GM21619 (cell line): ENCODE measurements around the gene GATAD2A.
"Not testable (repeated sequence)": the region's sequence is repeated elsewhere in the genome, so short reads cannot be mapped to it uniquely, and the experiment has no call there.

Experiments used
- ATAC-seq: cut with Tn5 transposase; IDR thresholded peaks from one replicate; pipeline ENCODE4 v1.9.1; 2021; ENCODE audit not compliant: unreplicated experiment

GATAD2A gene

DNA sequence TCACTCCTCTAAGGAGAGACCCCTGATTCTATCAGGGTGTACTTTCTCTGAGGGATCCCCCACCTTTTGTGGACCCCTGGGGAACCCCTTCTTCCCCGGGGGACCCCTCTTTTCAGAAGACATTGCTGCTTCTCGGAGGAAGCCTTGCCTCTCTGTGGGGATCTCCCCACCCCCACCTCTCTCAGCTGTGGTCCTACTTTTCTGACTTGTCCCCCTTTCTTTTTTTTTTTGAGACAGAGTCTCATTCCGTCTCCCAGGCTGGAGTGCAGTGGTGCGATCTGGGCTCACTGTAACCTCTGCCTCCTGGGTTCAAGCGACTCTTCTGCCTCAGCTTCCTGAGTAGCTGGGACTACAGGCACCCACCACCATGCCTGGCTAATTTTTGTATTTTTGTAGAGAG is 18.4 kb upstream of the GATAD2A start:
- ATAC-seq: no peak

DNA sequence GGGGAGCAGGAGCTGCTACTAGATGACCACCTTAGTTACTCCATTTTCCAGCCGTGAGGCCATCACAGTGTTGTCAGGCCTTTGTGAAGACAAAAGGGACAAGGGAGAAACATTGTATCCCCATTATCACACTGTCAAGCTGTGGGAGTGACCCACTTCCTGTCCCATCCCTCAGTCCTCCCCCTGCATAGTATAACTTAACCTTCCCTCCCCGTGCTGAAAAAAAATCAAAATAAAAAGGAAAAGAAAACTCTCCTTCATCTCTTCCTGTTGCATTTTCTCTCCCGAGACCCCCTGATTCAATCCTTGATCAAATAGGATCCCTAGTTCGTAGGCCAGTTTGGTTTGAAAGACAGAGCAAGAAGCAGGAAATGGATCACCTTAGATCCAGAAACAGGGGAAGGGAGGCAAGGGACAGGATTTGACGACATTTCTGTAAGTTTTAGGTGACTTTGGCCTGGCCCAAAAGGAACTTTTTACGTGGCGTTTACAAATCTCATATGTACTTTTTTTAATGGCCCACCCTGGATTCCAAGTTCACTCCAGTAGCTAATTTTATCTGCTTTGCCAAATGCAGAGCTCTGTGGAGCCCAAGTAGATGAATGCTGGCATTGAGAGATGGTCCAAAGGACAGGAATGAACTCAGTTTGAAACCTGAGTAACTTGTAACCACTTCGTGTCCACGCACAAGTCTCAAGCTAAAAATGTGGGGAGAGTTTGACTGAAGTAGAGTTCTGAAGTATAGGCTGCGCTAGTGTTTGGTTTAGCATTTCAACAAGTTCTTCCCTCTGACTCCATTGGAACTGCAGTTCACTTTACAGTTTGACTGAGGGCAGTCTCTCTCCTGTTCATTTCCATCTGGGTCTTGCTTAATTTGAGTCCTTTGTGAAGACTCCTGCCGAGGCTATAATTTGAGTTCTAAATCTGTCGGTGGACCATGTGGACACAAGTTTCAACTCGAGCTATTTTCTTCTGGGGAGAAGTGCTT is 16.6 kb upstream of the GATAD2A start:
- no peak for ATAC-seq

DNA sequence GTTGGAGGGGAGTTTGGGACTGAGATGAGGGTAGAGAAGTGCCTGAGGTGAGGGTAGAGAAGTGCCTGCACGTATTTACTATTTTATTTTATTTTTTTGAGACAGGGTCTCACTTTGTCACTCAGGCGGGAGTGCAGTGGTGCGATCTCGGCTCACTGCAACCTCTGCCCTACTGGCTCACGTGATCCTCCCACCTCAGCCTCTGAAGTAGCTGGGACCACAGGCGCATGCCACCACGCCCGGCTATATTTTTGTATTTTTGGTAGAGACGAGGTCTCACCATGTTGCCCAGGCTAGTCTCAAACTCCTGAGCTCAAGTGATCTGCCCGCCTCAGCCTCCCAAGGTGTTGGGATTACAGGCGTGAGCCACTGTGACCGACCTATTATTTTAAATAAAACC is 15.8 kb upstream of the GATAD2A start:
- ATAC-seq: not testable (repeated sequence)

DNA sequence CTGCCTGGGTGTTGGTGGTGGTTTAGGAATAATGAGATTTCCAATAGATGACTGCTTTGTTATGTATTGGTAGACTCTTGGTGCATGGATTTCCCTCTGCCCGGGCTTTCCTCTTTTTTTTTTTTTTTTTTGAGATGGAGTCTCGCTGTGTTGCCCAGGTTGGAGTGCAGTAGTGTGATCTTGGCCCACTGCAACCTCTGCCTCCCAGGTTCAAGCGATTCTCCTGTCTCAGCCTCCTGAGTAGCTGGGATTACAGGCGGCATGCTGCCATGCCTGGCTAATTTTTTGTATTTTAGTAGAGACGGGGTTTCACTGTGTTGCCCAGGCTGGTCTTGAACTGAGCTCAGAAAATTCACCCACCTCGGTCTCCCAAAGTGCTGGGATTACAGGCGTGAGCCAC is 11.1 kb upstream of the GATAD2A start:
- not testable (repeated sequence) for ATAC-seq

DNA sequence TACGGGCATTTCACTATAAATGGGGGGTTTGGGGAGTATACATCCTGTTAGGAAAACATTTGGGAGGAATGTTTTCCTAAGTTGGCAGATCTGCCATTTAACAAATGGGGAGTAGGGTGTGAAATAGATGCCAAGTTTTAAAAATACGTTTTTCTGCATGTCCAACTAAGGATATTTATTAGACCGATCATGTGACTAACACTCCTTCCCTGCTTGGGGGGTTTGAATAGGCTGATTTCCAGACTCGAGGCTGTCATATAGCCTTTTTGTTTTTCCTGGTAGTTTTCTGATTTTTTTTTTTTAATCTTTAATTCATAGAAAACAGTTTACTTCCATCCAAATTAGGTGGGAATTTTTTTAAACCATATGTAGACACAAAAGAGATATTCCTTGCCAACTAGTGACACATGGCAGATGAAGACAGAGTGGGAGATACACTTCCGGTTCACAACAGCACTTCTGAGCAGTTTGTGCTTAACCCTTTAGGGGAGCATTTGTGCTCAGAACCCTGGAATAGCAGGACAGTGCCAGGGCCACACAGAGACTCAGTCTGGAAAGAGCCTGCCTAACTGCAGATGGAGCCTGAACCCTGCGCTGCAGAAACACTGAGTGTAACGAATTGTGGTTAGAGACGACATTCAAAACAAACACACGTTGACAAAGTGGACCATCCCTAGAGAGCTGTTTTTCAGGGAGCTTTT is 5.6 kb upstream of the GATAD2A start:
- no peak for ATAC-seq

DNA sequence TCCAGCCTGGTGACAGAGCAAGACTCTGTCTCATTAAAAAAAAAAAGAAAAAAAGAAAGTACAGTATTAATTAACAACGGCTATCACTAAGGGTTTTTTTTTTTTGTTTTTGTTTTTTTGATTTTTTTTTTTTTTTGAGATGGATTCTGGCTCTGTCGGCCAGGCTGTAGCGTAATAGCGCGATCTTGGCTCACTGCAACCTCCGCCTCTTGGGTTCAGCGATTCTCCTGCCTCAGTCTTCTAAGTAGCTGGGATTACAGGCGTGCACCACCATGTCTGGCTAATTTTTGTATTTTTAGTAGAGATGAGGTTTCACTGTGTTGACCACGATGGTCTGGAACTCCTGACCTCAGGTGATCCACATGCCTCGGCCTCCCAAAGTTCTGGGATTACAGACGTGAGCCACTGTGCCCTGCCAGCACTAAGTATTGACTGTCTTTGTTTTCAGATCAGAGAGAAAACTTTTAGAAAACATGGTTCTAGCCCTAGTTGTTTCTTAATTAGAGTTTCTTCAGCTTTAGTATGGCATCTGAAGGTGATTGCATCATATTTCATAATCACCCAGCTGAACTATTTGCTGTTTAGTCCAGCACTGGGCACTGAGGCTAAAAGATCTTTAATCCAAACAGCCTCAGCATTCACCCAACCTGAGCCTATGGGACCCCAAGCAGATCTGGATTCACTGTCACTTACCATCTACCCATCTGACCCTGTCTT is 2.7 kb upstream of the GATAD2A start:
- no peak for ATAC-seq

DNA sequence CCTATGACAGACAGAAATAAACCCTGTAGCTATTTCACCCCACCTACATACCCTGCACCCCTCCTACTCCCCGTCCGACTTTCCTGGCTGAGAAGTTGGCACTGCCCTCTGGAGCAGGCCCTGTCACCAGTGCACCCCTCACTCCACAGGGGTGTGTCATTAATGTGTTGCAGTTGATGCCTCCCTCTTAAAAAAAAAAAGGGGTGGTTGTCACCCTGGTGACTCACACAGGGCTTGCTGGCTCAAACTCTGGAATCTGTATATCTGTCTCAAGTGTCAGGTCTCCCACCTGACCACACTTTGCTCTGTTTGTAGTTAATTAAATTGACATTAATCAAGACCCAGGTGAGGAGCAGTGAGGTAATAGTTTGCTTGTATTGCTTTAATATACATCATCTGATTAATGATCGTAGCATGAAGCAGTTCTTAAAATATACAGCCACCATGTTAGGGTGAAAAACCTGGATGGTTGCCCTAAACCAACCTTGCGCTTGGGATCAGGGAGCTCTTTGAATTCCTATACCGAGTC is 2.0 kb upstream of the GATAD2A start:
- ATAC-seq: no peak

DNA sequence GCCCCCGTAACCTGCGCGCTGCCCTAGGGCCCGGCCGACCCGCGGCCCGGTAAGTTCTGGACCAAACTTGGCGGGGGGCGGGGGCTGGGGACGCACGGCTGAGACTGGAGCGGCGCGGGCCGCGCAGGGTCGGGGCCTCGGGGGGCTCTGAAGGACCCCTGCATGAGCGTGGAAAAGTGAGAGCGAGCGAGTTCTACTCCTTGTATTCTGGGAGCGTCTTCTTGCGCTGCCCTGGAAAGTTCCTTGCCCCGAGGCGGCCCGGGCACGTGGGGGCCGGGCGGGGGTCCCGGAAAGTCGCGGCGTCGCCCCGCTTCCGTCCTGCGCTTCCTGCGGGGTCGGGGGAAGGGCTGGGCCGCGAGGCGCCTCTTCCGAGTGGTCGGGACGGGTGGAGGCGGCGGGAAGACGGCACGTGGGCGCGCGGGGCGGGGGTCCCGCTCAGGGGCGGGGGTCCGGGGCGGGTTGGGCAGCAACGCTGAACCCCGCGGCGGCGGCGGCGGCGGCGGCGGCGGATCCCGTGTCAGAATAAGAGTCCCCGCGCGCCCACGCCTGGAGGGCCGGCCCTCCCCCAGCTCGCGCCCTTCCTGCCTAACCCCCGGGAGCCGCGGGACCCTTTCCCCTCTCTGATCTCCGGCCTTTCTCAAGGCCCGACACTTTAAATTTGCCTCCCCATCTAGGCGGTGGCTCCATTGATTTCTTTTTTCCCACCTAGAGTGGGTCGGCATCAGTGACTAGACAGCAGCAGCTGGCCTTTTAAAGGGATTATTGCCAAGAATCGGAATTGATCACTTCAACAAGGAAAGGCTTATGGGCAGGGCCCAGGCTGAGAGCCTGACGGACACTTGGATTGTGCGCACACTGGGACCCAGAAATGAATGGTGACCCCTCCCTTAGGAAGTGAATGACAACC is 749 bp downstream of the GATAD2A start:
- peak; percentile 16 for ATAC-seq

DNA sequence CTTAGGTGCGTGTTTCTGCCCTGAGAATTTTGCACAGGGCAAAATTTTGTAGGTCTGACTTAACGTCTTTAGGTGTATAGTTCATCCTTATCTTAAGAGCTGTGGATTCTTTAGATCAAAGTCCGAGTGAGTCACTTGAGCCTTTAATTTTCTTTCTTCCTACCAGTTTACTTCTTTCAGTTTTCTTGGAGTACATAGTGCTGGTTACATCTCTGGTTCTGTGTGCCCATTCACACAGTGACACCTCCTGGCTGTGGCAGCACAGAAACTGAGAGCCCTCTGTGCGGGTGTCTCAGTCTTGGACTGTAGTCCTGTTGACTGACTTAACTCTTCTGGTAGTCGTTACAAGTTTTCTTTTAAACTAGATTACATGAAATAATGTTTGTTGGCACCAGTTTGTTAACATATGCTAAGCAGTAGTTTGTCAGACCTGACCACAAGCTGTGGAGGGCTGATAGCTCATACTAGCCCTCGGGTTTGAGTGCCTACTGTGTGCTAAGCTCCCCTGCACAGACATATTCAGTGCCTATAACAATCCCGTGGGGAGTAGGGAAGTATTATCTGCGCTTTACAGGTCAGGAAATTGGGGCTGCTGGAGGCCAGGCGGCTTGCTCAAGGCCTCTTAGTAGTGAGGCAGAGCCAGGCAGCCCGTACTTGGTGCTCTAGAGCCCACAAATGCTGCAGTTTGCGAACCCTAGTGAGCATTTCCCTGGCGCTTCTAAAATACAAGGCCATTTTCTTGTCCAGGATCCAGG is 1.6 kb downstream of the GATAD2A start:
- ATAC-seq: no peak

DNA sequence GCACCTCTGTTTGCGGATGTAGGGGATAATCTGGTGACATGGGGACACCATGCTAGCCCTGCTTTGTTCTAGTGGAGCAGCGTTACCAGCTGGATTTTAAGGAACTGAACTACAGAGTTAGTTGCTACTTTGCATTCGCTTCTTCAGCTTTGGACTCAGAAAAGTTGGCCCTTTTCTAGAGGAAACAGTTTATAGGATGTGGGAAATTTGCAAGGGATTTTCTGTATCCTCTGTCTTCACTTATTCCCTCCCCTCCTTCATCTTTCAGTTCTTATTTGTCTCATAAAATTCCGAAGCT is 2.1 kb downstream of the GATAD2A start:
- ATAC-seq: no peak

DNA sequence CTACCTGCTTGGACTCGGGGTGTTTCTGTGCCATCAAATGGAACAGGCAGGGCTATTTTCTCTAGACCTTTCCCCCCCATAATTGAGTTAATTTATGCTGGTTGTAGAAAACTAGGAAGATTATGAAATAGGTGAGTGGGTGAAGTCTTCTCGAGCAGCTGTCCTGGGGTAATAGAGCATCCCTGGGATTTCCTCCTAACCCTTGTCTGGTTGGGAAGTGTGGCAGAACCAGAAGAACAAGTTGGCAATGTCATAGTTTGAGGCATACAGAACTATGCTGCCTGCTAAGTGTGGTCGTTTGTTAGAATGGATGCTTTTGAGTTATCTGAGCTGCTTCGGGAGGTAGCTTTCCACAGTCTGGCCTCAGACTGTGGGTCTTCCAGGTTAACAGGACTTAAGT is 3.7 kb downstream of the GATAD2A start:
- no peak for ATAC-seq

DNA sequence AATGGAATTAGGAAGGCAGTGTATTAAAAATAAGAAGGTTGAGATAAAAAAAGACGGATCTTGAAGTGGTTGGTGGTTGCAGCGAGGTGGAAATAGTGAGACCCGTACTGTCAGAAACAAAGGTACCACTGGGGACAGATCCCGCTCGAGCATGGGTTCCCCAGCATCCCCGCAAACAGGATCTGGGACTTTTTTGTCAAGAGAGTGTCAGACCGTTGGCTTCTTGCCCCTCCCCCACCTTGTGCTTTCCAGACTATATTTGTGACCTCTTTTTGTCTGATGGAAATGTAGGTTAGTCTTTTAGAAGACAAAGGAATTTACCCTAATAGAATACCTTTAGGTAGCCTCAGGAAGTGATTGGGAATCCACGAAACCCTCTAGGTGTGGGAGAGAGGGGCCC is 4.2 kb downstream of the GATAD2A start:
- no peak for ATAC-seq

DNA sequence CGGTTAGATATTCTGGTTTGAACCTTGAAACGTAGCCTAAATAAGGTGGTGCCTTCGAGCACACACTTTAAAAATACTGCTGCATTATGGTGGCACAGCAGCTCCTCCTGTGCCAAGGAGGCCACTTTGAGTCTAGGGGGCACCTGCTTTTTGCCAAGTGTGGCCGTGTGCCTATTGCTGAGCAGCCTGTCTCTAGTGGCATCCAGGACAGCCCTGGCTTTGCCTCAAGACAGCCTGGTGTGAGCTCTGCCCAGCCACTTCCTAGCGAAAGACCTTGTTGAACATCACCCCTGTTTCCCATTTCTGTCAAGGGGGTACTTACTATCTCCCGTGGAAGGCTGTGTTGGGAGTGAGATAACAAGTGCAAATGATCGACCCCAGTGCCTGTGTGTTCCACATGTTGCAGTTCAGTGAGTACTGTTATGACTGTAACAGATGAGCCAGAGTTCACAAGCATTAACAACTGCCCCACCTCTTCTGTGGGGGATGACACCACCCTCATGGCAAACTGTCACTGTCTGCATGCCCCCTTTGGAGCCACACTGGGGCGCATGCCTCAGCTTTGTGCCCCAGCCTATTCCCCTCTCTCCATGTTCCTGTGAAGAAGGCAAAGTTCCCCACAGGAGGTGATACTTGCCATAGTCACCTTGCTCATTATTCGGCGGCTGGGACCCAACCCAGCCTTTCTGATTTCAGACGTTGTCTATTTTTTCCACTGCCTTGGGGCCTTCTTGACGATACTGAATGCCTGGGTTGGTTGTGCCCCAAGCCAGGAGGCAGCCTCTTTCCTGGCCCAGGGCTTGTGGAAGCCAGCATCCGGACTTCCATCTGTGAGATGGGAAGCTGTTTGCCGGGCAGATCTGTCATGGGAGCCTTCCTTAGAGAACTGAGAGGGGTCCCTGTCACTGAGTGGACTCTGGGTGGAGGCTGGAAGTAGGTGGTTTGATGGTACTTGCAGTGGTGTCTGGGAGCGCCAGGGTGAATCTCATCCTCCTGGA is 5.4 kb downstream of the GATAD2A start:
- peak; percentile 38 for ATAC-seq

DNA sequence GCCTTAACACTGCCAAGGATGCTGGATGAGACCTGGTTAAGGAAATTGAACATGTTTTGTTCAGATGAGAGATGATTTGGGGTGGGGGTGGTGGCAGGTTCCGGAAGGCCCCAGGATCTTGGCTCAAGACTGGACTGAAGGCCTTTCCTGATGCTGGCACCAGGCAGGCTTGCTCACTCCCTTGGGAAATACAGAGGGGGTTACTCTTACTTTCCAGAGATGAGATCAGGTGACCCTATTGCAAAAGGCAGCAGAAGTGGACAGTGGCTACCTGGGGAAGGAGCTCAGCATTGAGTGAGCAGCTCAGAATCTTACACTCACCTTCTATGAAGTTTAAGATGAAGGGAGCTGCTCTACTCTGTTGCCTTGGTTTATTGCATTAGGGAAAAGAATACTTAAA is 10.8 kb downstream of the GATAD2A start:
- no peak for ATAC-seq

DNA sequence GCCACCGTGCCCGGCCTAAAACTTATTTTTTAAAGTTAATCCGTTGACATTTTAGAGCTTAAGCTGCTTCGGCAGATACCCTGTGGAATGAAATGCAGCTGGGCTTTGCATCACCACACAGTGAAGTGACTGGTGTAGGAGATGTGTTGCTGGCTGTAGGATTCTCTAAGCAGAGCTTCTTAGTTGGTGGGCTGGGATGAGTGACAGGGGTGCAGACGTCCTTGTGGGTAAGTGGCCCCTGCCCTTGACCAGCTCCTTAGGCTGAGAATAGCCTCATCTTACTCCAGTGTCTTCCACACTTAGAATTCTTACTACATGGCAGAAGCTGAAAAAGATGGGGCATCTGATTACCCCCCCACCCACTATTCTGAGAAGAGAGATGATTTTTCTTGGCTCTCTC is 11.6 kb downstream of the GATAD2A start:
- no peak for ATAC-seq

DNA sequence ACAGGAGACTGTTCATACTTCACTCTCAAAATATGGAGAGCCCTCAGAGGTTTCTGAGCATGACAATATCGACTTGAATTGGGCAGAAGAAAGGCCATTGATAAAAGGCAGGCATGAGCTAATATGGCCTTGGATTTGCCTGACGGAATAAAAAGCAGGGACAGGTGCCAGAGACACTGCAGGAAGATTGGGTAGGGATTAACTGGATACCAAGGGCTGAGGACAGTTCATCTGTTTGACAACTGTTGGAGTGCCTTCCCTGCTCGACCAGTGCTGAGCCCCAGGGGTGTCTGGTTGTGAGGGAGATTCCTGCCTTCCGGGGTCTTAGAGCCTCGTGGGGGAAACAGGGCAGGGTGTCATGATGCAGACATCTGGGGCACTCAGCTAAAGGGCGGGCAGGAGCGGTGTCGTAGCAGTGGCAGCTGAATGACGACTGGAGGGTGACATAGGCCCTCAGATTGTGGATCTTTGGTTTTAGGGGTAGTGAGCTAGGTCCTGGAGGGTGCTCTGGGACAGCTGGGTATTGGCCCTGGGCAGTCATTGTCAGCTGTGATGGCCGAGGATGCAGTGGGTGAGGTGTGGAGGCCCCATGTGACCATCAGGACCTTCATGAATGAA is 12.3 kb downstream of the GATAD2A start:
- no peak for ATAC-seq

DNA sequence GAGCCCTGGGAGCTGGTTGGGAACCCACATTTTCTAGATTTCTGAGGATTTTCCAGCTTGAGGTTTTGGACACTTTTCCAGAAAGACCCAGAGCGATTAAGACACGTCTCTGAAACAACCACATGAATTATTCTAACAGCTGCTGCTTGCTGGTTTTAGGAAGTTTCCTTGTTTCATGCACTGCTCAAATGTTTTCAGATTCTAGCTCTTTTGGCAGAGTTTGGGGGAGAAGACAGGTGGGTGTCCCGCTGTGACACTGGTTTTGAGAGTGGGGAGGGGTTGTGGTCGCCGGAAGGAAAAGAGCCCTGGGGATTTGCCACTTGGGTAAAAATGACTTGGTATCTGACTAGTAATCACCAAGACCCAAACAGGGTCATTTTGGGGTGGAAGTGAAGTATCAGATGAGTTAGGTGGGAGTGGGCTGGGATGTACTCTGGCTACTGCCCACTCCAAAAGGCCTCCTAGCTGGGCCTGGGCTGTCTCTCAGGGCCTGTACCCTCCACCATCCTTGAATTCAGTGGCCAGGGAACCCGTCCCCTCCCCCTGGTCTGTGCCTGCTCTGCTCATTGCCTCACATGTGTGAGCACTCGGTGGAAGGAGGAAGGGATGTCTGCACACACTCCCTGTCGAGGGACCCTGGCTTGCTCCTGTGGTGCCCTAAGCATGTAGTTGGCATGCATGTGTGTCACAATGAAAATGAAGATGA is 13.2 kb downstream of the GATAD2A start:
- ATAC-seq: no peak
